GM10248 (cell line): ENCODE results near the gene KRT24.

Source experiments
- CTCF ChIA-PET: fragments of 300-600 bp; sonication (Branson Sonifier 250); formaldehyde crosslinking; extraction: SDS; loops from one replicate; lab custom pipeline; 2021; ENCODE audit warnings: antibody characterized with exemption; lab: Yijun Ruan, JAX
- POLR2A ChIA-PET: fragments of 350-650 bp; sonication (Branson Sonifier 250); formaldehyde crosslinking; extraction: SDS; loops from one replicate; lab custom pipeline; 2020; ENCODE audit warnings: antibody characterized with exemption; lab: Yijun Ruan, JAX
- DNase-seq: peaks from one replicate; pipeline ENCODE4 v3.0.0; 2012; ENCODE audit errors: extremely low spot score
- CTCF ChIP-seq: IDR thresholded peaks from 2 replicates; pipeline ENCODE4 v1.5.1; 2012; ENCODE audit warnings: mild to moderate bottlenecking, low read depth; ENCODE audit errors: extremely low read depth, missing control alignments, control extremely low read depth

Gene KRT24

GRCh38 chr17:40730970-40731369 lies 27.4 kb upstream of the KRT24 start:
- DNase-seq: no peak
- POLR2A ChIA-PET: no interaction called here
- CTCF ChIA-PET: interaction anchor here (0.9 to 1.5 kb wide), 2 partner anchors 9 to 20 kb away, joined by 3 read pairs; no protein-coding TSS in a partner anchor
- TF ChIP-seq CTCF: no peak

DNA sequence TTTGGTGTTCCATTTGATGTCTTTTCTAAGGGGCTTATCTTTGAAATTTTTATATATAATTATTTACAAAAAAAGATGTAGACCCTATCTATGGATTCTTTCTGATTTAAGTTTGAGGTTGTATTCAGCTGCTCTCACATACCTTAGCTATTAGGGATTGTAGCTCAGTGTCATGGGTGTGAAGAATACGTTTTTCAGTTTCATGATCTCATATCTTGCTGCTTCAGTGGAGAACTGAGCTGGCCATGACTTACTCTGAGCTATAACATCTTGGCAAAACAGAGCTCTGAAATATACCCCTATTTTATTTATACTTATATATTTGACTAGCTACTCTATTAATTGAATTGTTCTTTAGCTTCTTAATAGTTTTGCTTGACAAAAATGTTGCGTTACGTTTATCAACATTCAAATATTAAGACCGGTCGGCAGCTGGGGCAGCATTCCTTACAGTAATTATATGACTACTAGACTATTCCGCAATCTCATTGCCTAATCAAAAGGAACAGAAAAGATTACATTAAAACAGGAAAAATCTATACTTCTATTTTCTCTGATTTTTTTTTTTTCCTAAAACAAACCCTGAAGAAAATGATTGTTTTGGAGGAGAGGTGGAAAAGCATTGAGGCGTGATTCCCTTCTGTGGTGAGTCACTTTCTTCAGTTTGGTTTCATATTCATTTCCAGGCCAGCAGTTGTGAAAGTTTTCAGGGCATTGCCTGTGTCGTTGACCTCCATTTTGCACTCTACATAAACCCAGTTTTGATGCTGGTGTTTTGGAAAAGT lies 24.1 kb upstream of the KRT24 start:
- peak; percentile 47 for DNase-seq
- CTCF ChIA-PET: interaction anchor here (0.9 to 1.4 kb wide), 3 partner anchors 27 to 536 kb away, joined by 3 to 4 read pairs (median 3); no protein-coding TSS in a partner anchor
- TF ChIP-seq CTCF: no peak
- POLR2A ChIA-PET: no interaction called here

DNA sequence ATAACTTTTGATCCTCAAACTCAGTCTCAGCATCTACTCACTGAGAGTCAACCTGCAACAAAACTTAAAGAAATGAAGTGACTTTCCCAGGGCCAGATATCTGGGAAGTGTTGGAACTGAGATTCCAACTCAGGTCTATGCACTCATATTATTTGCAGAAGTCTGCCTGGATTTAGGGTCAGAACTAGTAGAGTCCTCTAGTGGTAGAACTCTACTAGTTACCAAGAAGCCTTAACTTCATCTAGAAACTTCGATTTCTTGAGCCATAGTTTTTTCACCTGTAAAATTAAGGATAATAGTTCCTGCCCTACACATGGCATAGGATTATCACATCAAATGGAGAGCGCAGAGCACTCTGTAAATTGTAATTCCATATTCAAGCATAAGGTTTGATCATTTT lies 23.4 kb upstream of the KRT24 start:
- TF ChIP-seq CTCF: peak; percentile 8
- no peak for DNase-seq
- ChIA-PET CTCF (interaction anchor here (0.9 to 1.4 kb wide), 2 partner anchors 26 to 27 kb away, joined by 3 to 4 read pairs; no protein-coding TSS in a partner anchor), POLR2A (no interaction called here)

- ChIA-PET POLR2A (no interaction called here), CTCF (no interaction called here)
- no peak for DNase-seq
- no peak for TF ChIP-seq CTCF
These were observed 21.1 kb upstream of the KRT24 start for GRCh38 chr17:40724656-40725055.

DNA sequence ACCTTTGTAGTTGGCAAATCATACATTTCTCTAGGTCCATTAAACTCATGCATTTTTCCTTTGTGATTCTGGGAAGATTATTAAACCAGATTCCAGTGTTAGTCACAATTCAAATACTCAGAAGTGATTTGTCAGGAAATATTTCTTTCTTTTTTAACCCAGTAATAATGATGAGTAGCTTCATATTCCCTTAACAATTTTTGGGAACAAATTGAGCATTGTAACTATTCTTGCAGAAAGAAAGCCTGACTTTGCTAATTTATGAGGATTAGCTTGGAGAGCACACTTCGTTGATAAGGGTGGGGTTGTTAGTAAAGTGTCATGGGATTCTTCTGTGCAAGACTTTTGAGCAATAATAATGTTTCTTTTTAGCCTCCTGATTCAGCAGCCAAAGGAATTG lies 18.7 kb upstream of the KRT24 start:
- ChIA-PET POLR2A (no interaction called here), CTCF (interaction anchor here (0.7 to 1.5 kb wide), 4 partner anchors 8 to 827 kb away, joined by 3 read pairs; no protein-coding TSS in a partner anchor)
- no peak for TF ChIP-seq CTCF
- DNase-seq: no peak

GRCh38 chr17:40720899-40721298 lies 17.3 kb upstream of the KRT24 start:
- TF ChIP-seq CTCF: no peak
- DNase-seq: no peak
- CTCF ChIA-PET: no interaction called here
- POLR2A ChIA-PET: no interaction called here

DNA sequence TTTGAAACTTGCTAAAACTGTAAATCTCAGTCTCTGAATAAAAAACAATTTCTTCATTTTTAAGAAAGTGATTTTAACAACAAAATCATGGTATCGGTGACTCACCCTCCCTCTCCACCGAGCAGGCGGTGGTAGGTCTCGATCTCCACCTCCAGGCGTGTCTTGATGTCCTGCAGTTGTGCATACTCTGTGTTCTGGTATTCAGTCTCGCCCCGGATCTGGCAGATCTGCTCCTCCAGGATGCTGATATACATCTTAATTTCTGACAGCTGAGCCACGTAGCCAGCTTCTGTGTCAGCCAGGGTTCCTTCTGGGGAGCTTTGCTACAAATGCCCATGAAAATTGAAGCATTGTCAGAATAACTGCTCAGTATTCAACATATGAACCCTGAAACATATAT lies 15.4 kb upstream of the KRT24 start:
- ChIA-PET POLR2A (no interaction called here), CTCF (no interaction called here)
- no peak for TF ChIP-seq CTCF
- DNase-seq: no peak
